K562 (cell line): Measurements from ENCODE around the gene ZSWIM8. TPM values are rescaled to one million over a fixed set of nuclear protein-coding genes. Genes with fewer than 3 reads are reported as not detected.
A peak's percentile ranks its signal among the peaks of the same experiment; 100 is the strongest.

Experiments used
- FOXA3 ChIP-seq, 2 experiments: fragments of 450-650 bp in 1 of 2; sonication (generic) in 1 of 2; formaldehyde crosslinking; IDR thresholded peaks in 1 of 2; conservative IDR thresholded peaks in 1 of 2; 2 replicates each; pipeline versions ENCODE4 v1.4.0 to v1.8.0; 2020 to 2022; ENCODE audit warnings: mild to moderate bottlenecking in 2 of 2, missing genetic modification reagents in 1 of 2
- MGA ChIP-seq: fragments of 450-650 bp; IDR thresholded peaks from 2 replicates; pipeline ENCODE4 v1.6.1; 2016; ENCODE audit warnings: mild to moderate bottlenecking, moderate library complexity
- ZNF830 ChIP-seq: fragments of 250-450 bp; sonication (Bioruptor Pico); IDR thresholded peaks from 2 replicates; pipeline ENCODE4 v1.5.0; 2021; ENCODE audit warnings: mild to moderate bottlenecking
- polyA plus RNA-seq, 8 experiments: library from polyadenylated mRNA; depleted of rRNA in 4 of 8; stranded (reverse) in 5 of 8; unstranded in 3 of 8; fragments of >200 nt; fragmentation: Nextera tagmentation in 2 of 8; fragmentation: Illumina TruSeq in 1 of 8; extraction: Ambion mirVana in 2 of 8; extraction: Trizol in 1 of 8; gene quantifications; 2 replicates each; pipeline versions ENCODE4 v1.2.1 to v1.2.3, GENCODE V29; 2011 to 2014; ENCODE audit warnings: inconsistent platforms in 1 of 8, missing spikeins in 1 of 8
- total RNA-seq, 7 experiments: library from RNA; depleted of rRNA in 6 of 7; stranded (reverse); fragments of >200 nt in 6 of 7; fragmentation: Illumina TruSeq in 2 of 7; extraction: Trizol in 2 of 7; gene quantifications; 2 replicates each; pipeline versions ENCODE4 v1.2.1 to v1.2.3, GENCODE V29; 2011 to 2021; ENCODE audit warnings: low replicate concordance in 1 of 7

Gene ZSWIM8
- total and polyA plus RNA-seq, 9 of the 15 experiments (the other 6 are each of a cell fraction or from before 2014, with no cell fraction given) = 5.6 to 47.8 (median 26.7) TPM

GRCh38 chr10:73810735-73811465 lies 25.5 kb downstream of the ZSWIM8 start (continued):
- TF ChIP-seq FOXA3 (CRISPR knock-in tag; conservative IDR thresholded peaks at IDR 0.05 in 1 of 2, IDR thresholded peaks at IDR 0.05 in 1 of 2) (0 out of 4 replicates have a peak, but pooled peaks of 1 of the 2 experiments have one; percentile 40), MGA (no peak), ZNF830 (no peak)
